GM19043 (cell line): Measurements from ENCODE around the gene NISCH.
"Not testable (repeated sequence)": the region's sequence is repeated elsewhere in the genome, so short reads cannot be mapped to it uniquely, and the experiment has no call there.

Experiments used
- ATAC-seq: cut with Tn5 transposase; IDR thresholded peaks from one replicate; pipeline ENCODE4 v1.9.1; 2021; ENCODE audit warnings: low read depth; ENCODE audit not compliant: unreplicated experiment

The NISCH gene

GRCh38 chr3:52523386-52524257 lies 68.2 kb downstream of the NISCH start:
- no peak for ATAC-seq

GRCh38 chr3:52524258-52524751 lies 68.9 kb downstream of the NISCH start:
- ATAC-seq: no peak

- ATAC-seq: no peak
These were observed 69.6 kb downstream of the NISCH start for GRCh38 chr3:52524752-52525679.

- no peak for ATAC-seq
These were observed 70.5 kb downstream of the NISCH start for GRCh38 chr3:52525680-52526561.

- not testable (repeated sequence) for ATAC-seq
These were observed 71.3 kb downstream of the NISCH start for GRCh38 chr3:52526671-52527038.

GRCh38 chr3:52527039-52527731 lies 71.8 kb downstream of the NISCH start:
- no peak for ATAC-seq

GRCh38 chr3:52527732-52528585 lies 72.6 kb downstream of the NISCH start:
- no peak for ATAC-seq

- no peak for ATAC-seq
These were observed 73.4 kb downstream of the NISCH start for GRCh38 chr3:52528586-52529375.

GRCh38 chr3:52529376-52530333 lies 74.3 kb downstream of the NISCH start:
- no peak for ATAC-seq

GRCh38 chr3:52530918-52531826 lies 75.8 kb downstream of the NISCH start:
- no peak for ATAC-seq

GRCh38 chr3:52531860-52532516 lies 76.6 kb downstream of the NISCH start:
- ATAC-seq: no peak

GRCh38 chr3:52532517-52532837 lies 77.1 kb downstream of the NISCH start:
- no peak for ATAC-seq

- ATAC-seq: no peak
These were observed 77.6 kb downstream of the NISCH start for GRCh38 chr3:52532838-52533622.

- ATAC-seq: no peak
These were observed 78.3 kb downstream of the NISCH start, which contains the start of gene NT5DC2 for GRCh38 chr3:52533623-52534280. Gene NT5DC2 (minus strand): TSS chr3:52533857. CDS start chr3:52533737, 120 bp downstream.
